Adrenal gland (tissue), 12 donors: ENCODE data around the gene ZFHX3. TPM values are rescaled to one million over a fixed set of nuclear protein-coding genes. Genes with fewer than 3 reads are reported as not detected.

Experiments used
- DNase-seq, 7 donors: peaks; one replicate each; pipeline ENCODE4 v3.0.0-alpha.2; 2019 to 2020
- H3K27ac ChIP-seq, 5 donors: fragments of 200-600 bp; sonication (generic) in 4 of 5; 1 replicate in 3 of 5; 2 replicates in 2 of 5; pipeline versions ENCODE4 v1.5.1 to v1.8.0; 2016 to 2020; ENCODE audit warnings: mild to moderate bottlenecking in 1 of 5
- H3K27me3 ChIP-seq: fragments of 200-600 bp; 2 replicates; pipeline ENCODE4 v1.8.0; 2021
- H3K36me3 ChIP-seq, 2 donors: fragments of 200-600 bp; replicated peaks in 1 of 2; 1 replicate in 1 of 2; 2 replicates in 1 of 2; pipeline versions ENCODE4 v1.5.1 to v1.8.0; 2018 to 2022
- H3K4me1 ChIP-seq, 2 donors: fragments of 200-600 bp; replicated peaks in 1 of 2; 1 replicate in 1 of 2; 2 replicates in 1 of 2; pipeline versions ENCODE4 v1.5.1 to v1.8.0; 2018 to 2021
- H3K4me3 ChIP-seq, 4 donors: fragments of 200-600 bp; sonication (generic) in 3 of 4; one replicate each; pipeline ENCODE4 v1.5.1; 2016 to 2018
- H3K9me3 ChIP-seq, 3 donors: fragments of 200-600 bp; sonication (generic) in 1 of 3; replicated peaks in 1 of 3; 1 replicate in 2 of 3; 2 replicates in 1 of 3; pipeline versions ENCODE4 v1.5.1 to v1.8.0; 2016 to 2021
- CTCF ChIP-seq, 6 experiments: fragments of 450-650 bp in 4 of 6; fragments of 200-600 bp in 2 of 6; sonication (generic) in 1 of 6; IDR thresholded peaks; 1 replicate in 5 of 6; 2 replicates in 1 of 6; pipeline versions ENCODE4 v1.5.1 to v1.8.0; 2016 to 2021; ENCODE audit warnings: antibody characterized with exemption in 6 of 6, mild to moderate bottlenecking in 2 of 6, moderate library complexity in 1 of 6
- POLR2A ChIP-seq, 2 donors: fragments of 450-650 bp; IDR thresholded peaks; one replicate each; pipeline ENCODE4 v1.6.1; 2017; ENCODE audit warnings: antibody characterized with exemption in 2 of 2, mild to moderate bottlenecking in 2 of 2, moderate library complexity in 1 of 2
- WGBS, 4 donors: extraction: QIAGEN DNeasy Blood & Tissue Kit in 2 of 4; methylation state at CpG; one replicate each; pipeline versions ENCODE4 v1.1.5 to v1.1.7; 2013 to 2017; 5-methylcytosine and 5-hydroxymethylcytosine counted together
- intact Hi-C, 2 donors: fragments of 100-400 bp; cut with DNase I; formaldehyde crosslinking; loops; one replicate each; pipeline versions ENCODE4 v1.14.1 to v1.15.0; 2022 to 2023
- polyA plus RNA-seq, 3 donors: library from polyadenylated mRNA; stranded (reverse); fragments of 200-250 nt in 2 of 3; fragments of 350-450 nt in 1 of 3; fragmentation: Illumina TruSeq in 1 of 3; extraction: RNeasy Lipid Tissue Mini Kit (QIAGEN cat#74804) in 1 of 3; gene quantifications; one replicate each; pipeline ENCODE4 v1.2.3, GENCODE V29; 2013 to 2014
- total RNA-seq, 9 donors: library from RNA; depleted of rRNA in 4 of 9; stranded (reverse); fragments of >200 nt in 4 of 9; fragments of 120-200 nt in 1 of 9; fragmentation: NEBNext Ultra II Directional in 1 of 9; extraction: Animal tissue kit (Norgen Biotek cat#: 25700) in 1 of 9; gene quantifications; one replicate each; pipeline versions ENCODE4 v1.1.0 to v1.2.4, GENCODE V29; 2013 to 2023
- donor health status: healthy with polysubstance abuse.
- donor health status: Bipolar disorder and iron deficiency.
- donor health status: DM: yes; HTN: yes; CAD: no.
- donor health status: DM: no; HTN: no; CAD: no.
- donor health status: DM: no; HTN: no; CAD: no.
- donor health status: DM: yes; HTN: yes; CAD: no.

The ZFHX3 gene
- total and polyA plus RNA-seq, 12 donors = 2.4 to 31.6 (median 19.3) TPM

GRCh38 chr16:72987480-72987901 lies 60.4 kb downstream of the ZFHX3 start:
- Histone ChIP-seq H3K27me3 (no peaks in the 10 kb centered on the region), H3K4me3 (no peak overlapping the region), H3K9me3 (no peaks in the 10 kb centered on the region), H3K27ac (peak overlapping the region in 1 of 5 donors; percentile 41), H3K36me3 (no peaks in the 10 kb centered on the region), H3K4me1 (peaks cover 29 to 71% of the 10 kb centered on the region in 2 donors)
- no peak for DNase-seq
- 71 to 77% (median 73%) methylated on average over 2 to 3 of the region's 3 CpGs for WGBS, 4 donors
- TF ChIP-seq POLR2A (IDR thresholded peaks at IDR 0.05) (no peak), CTCF (IDR thresholded peaks at IDR 0.05) (no peak)
- intact Hi-C loops = no loop called here

- Histone ChIP-seq H3K36me3 (no peaks in the 10 kb centered on the region), H3K27ac (peak overlapping the region in 4 of 5 donors; percentile 43 to 87 (median 62)), H3K4me3 (no peak overlapping the region), H3K9me3 (no peaks in the 10 kb centered on the region), H3K4me1 (peaks cover 27 to 70% of the 10 kb centered on the region in 2 donors), H3K27me3 (no peaks in the 10 kb centered on the region)
- TF ChIP-seq POLR2A (IDR thresholded peaks at IDR 0.05) = no peak
- TF ChIP-seq CTCF (IDR thresholded peaks at IDR 0.05) = no peak
- DNase-seq = peak in 5 of 7 donors; percentile 41 to 73 (median 51)
- 55 to 57% (median 56%) methylated on average over 7 of the region's 7 CpGs for WGBS, 4 donors
- intact Hi-C loops = no loop called here
Observed at GRCh38 chr16:72985995-72986394, 61.9 kb downstream of the ZFHX3 start.

GRCh38 chr16:72985148-72985941 lies 62.6 kb downstream of the ZFHX3 start:
- H3K27me3 ChIP-seq = no peaks in the 10 kb centered on the region
- intact Hi-C loops = no loop called here
- H3K4me3 ChIP-seq = no peak overlapping the region
- DNase-seq = peak in 1 of 7 donors; percentile 75
- no peak for TF ChIP-seq POLR2A (IDR thresholded peaks at IDR 0.05)
- TF ChIP-seq CTCF (IDR thresholded peaks at IDR 0.05) = no peak
- peak overlapping the region in 4 of 5 donors; percentile 43 to 87 (median 62) for H3K27ac ChIP-seq
- H3K9me3 ChIP-seq = no peaks in the 10 kb centered on the region
- 59 to 65% (median 61%) methylated on average over 11 of the region's 11 CpGs for WGBS, 4 donors
- no peaks in the 10 kb centered on the region for H3K36me3 ChIP-seq
- peaks cover 27 to 71% of the 10 kb centered on the region in 2 donors for H3K4me1 ChIP-seq

GRCh38 chr16:72983728-72984350 lies 64.1 kb downstream of the ZFHX3 start:
- WGBS, 4 donors = 66 to 98% (median 90%) methylated on average over 2 of the region's 2 CpGs
- intact Hi-C loops = no loop called here
- H3K27me3 ChIP-seq = no peaks in the 10 kb centered on the region
- H3K4me3 ChIP-seq = no peak overlapping the region
- H3K36me3 ChIP-seq = no peaks in the 10 kb centered on the region
- no peak overlapping the region for H3K27ac ChIP-seq
- TF ChIP-seq CTCF (IDR thresholded peaks at IDR 0.05) (no peak), POLR2A (IDR thresholded peaks at IDR 0.05) (no peak)
- H3K4me1 ChIP-seq = peaks cover 14 to 59% of the 10 kb centered on the region in 2 donors
- no peak for DNase-seq
- H3K9me3 ChIP-seq = no peaks in the 10 kb centered on the region
